Activated CD8-positive, alpha-beta T cell treated with anti-CD3 and anti-CD28 coated beads, Interleukin-2, amount 10 ng/mL, durations not matched to agents 7 days and 5 days (primary cell): Measurements from ENCODE around the gene FAF2. TPM values are rescaled to one million over a fixed set of nuclear protein-coding genes. Genes with fewer than 3 reads are reported as not detected.

Experiments used
- ATAC-seq: fragments of 150-1000 bp; cut with Tn5 transposase; one replicate; pipeline ENCODE4 v1.10.0; 2021; ENCODE audit warnings: moderate library complexity
- CTCF ChIA-PET: fragments of 350-600 bp; sonication (Branson Sonifier 250); formaldehyde crosslinking; loops from one replicate; lab custom pipeline; 2021; ENCODE audit warnings: antibody characterized with exemption; lab: Charles Lee
- POLR2A ChIA-PET: fragments of 350-600 bp; sonication (Branson Sonifier 250); formaldehyde crosslinking; loops from one replicate; lab custom pipeline; 2021; ENCODE audit warnings: antibody characterized with exemption; lab: Charles Lee
- DNase-seq: peaks from one replicate; pipeline ENCODE4 v3.0.0-alpha.2; 2020
- H3K27ac Mint-ChIP-seq: one replicate; pipeline ENCODE4 v1.8.0; 2021; ENCODE audit warnings: mild to moderate bottlenecking, mixed read lengths
- H3K27me3 Mint-ChIP-seq: one replicate; pipeline ENCODE4 v1.8.0; 2021; ENCODE audit warnings: low read depth, mixed read lengths
- H3K36me3 Mint-ChIP-seq: one replicate; pipeline ENCODE4 v1.8.0; 2021; ENCODE audit warnings: low read depth, mixed read lengths
- H3K4me1 Mint-ChIP-seq: one replicate; pipeline ENCODE4 v1.8.0; 2021; ENCODE audit warnings: low read depth, mixed read lengths
- H3K4me3 Mint-ChIP-seq: one replicate; pipeline ENCODE4 v1.8.0; 2021; ENCODE audit warnings: mild to moderate bottlenecking, mixed read lengths
- H3K9me3 Mint-ChIP-seq: one replicate; pipeline ENCODE4 v1.8.0; 2022; ENCODE audit warnings: mixed read lengths; ENCODE audit not compliant: insufficient read depth
- total RNA-seq, 2 experiments: library from RNA; stranded (reverse); gene quantifications; one replicate each; pipeline ENCODE4 v1.2.3, GENCODE V29; 2021

Gene FAF2
- total RNA-seq, 2 experiments from 2014 or later: 31.3 to 31.4 TPM

GRCh38 chr5:176527246-176528222, 79.3 kb downstream of the FAF2 start:
- no peak for ATAC-seq
- H3K27ac Mint-ChIP-seq: peak overlapping the region; percentile 55
- ChIA-PET CTCF (no interaction called here), POLR2A (interaction anchor here (1.2 kb wide), 1 partner anchor 9 kb away, joined by 4 read pairs; the partner anchor contains the start of gene RNF44)
- H3K36me3 Mint-ChIP-seq: peaks cover 49% of the 10 kb centered on the region
- peaks cover 39% of the 10 kb centered on the region for H3K4me1 Mint-ChIP-seq
- H3K4me3 Mint-ChIP-seq: no peak overlapping the region
- no peak for DNase-seq
- no peaks in the 10 kb centered on the region for H3K27me3 Mint-ChIP-seq
- H3K9me3 Mint-ChIP-seq: no peaks in the 10 kb centered on the region

GRCh38 chr5:176528301-176528700, 80.1 kb downstream of the FAF2 start:
- Mint-ChIP-seq H3K9me3 (no peaks in the 10 kb centered on the region), H3K4me3 (no peak overlapping the region), H3K4me1 (peaks cover 45% of the 10 kb centered on the region), H3K36me3 (peaks cover 51% of the 10 kb centered on the region), H3K27me3 (no peaks in the 10 kb centered on the region), H3K27ac (peak overlapping the region; percentile 55)
- ATAC-seq: no peak
- ChIA-PET CTCF (no interaction called here), POLR2A (interaction anchor here (1.2 to 3.9 kb wide), 2 partner anchors 9 to 14 kb away, joined by 4 to 34 read pairs; partner anchors contain the start of gene RNF44)
- no peak for DNase-seq

GRCh38 chr5:176528761-176529115, 80.6 kb downstream of the FAF2 start:
- no peaks in the 10 kb centered on the region for H3K27me3 Mint-ChIP-seq
- no peak for DNase-seq
- peaks cover 56% of the 10 kb centered on the region for H3K36me3 Mint-ChIP-seq
- H3K4me3 Mint-ChIP-seq: no peak overlapping the region
- ChIA-PET POLR2A (interaction anchor here (2.2 to 3.9 kb wide), 2 partner anchors 11 to 14 kb away, joined by 7 to 34 read pairs; no protein-coding TSS in a partner anchor), CTCF (interaction anchor here (0.8 to 2.5 kb wide), 3 partner anchors 10 to 81 kb away, joined by 3 to 10 read pairs (median 9); partner anchors contain the start of gene FAF2)
- H3K4me1 Mint-ChIP-seq: peaks cover 50% of the 10 kb centered on the region
- no peak for ATAC-seq
- H3K9me3 Mint-ChIP-seq: no peaks in the 10 kb centered on the region
- peak overlapping the region; percentile 55 for H3K27ac Mint-ChIP-seq

- Mint-ChIP-seq H3K4me1 (peaks cover 55% of the 10 kb centered on the region), H3K4me3 (peak overlapping the region; percentile 79), H3K27me3 (no peaks in the 10 kb centered on the region), H3K27ac (peak overlapping the region; percentile 85), H3K36me3 (peaks cover 61% of the 10 kb centered on the region), H3K9me3 (no peaks in the 10 kb centered on the region)
- ATAC-seq: no peak
- ChIA-PET CTCF (interaction anchor here (0.8 to 2.5 kb wide), 6 partner anchors 9 to 113 kb away, joined by 3 to 10 read pairs (median 4); partner anchors contain the start of genes CLTB and FAF2), POLR2A (interaction anchor here (0.8 to 3.9 kb wide), 7 partner anchors 9 to 140 kb away, joined by 3 to 34 read pairs (median 4); partner anchors contain the start of genes CLTB and FAF2)
- no peak for DNase-seq
These were observed 81.0 kb downstream of the FAF2 start for GRCh38 chr5:176529116-176529740.

GRCh38 chr5:176529741-176530141, 81.6 kb downstream of the FAF2 start:
- Mint-ChIP-seq H3K9me3 (no peaks in the 10 kb centered on the region), H3K4me3 (peak overlapping the region; percentile 79), H3K27me3 (no peaks in the 10 kb centered on the region), H3K27ac (peak overlapping the region; percentile 85), H3K36me3 (peaks cover 66% of the 10 kb centered on the region), H3K4me1 (peaks cover 60% of the 10 kb centered on the region)
- peak; percentile 85 for DNase-seq
- ChIA-PET POLR2A (interaction anchor here (0.8 to 3.9 kb wide), 7 partner anchors 8 to 140 kb away, joined by 3 to 34 read pairs (median 4); partner anchors contain the start of genes CLTB and FAF2), CTCF (interaction anchor here (0.8 to 8.5 kb wide), 7 partner anchors 9 to 113 kb away, joined by 3 to 65 read pairs (median 5); partner anchors contain the start of genes CLTB and FAF2)
- ATAC-seq: peak; percentile 58

GRCh38 chr5:176530393-176530982, 82.3 kb downstream of the FAF2 start:
- CTCF ChIA-PET: interaction anchor here (0.9 to 8.5 kb wide), 10 partner anchors 8 to 128 kb away, joined by 3 to 65 read pairs (median 4); partner anchors contain the start of genes CLTB and FAF2
- no peak for ATAC-seq
- peaks cover 69% of the 10 kb centered on the region for H3K36me3 Mint-ChIP-seq
- peaks cover 67% of the 10 kb centered on the region for H3K4me1 Mint-ChIP-seq
- no peak for DNase-seq
- H3K9me3 Mint-ChIP-seq: no peaks in the 10 kb centered on the region
- peak overlapping the region; percentile 96 for H3K27ac Mint-ChIP-seq
- no peaks in the 10 kb centered on the region for H3K27me3 Mint-ChIP-seq
- peak overlapping the region; percentile 89 for H3K4me3 Mint-ChIP-seq
- POLR2A ChIA-PET: interaction anchor here (0.8 to 3.9 kb wide), 7 partner anchors 7 to 141 kb away, joined by 3 to 34 read pairs (median 4); partner anchors contain the start of genes CLTB and FAF2

- H3K9me3 Mint-ChIP-seq: no peaks in the 10 kb centered on the region
- no peaks in the 10 kb centered on the region for H3K27me3 Mint-ChIP-seq
- H3K4me1 Mint-ChIP-seq: peaks cover 69% of the 10 kb centered on the region
- peak; percentile 13 for ATAC-seq
- H3K4me3 Mint-ChIP-seq: peak overlapping the region; percentile 89
- peak overlapping the region; percentile 96 for H3K27ac Mint-ChIP-seq
- peaks cover 73% of the 10 kb centered on the region for H3K36me3 Mint-ChIP-seq
- peak; percentile 50 for DNase-seq
- ChIA-PET POLR2A (interaction anchor here (2.4 to 3.9 kb wide), 2 partner anchors 12 to 83 kb away, joined by 9 to 34 read pairs; partner anchors contain the start of gene FAF2), CTCF (interaction anchor here (1.0 to 8.5 kb wide), 7 partner anchors 7 to 127 kb away, joined by 3 to 65 read pairs (median 4); partner anchors contain the start of gene FAF2)
These were observed 83.1 kb downstream of the FAF2 start for GRCh38 chr5:176530983-176531901.

GRCh38 chr5:176531902-176532493, 83.8 kb downstream of the FAF2 start:
- ATAC-seq (no peak), DNase-seq (no peak)
- CTCF ChIA-PET: interaction anchor here (1.0 to 8.5 kb wide), 5 partner anchors 9 to 127 kb away, joined by 3 to 65 read pairs (median 4); partner anchors contain the start of gene FAF2
- Mint-ChIP-seq H3K36me3 (peaks cover 69% of the 10 kb centered on the region), H3K27me3 (no peaks in the 10 kb centered on the region), H3K27ac (peak overlapping the region; percentile 96), H3K4me1 (peaks cover 69% of the 10 kb centered on the region), H3K4me3 (peak overlapping the region; percentile 89), H3K9me3 (no peaks in the 10 kb centered on the region)
- POLR2A ChIA-PET: interaction anchor here (0.7 to 3.9 kb wide), 4 partner anchors 11 to 901 kb away, joined by 3 to 34 read pairs (median 12); partner anchors contain the start of gene FAF2

GRCh38 chr5:176532795-176533194, 84.6 kb downstream of the FAF2 start:
- Mint-ChIP-seq H3K4me1 (peaks cover 61% of the 10 kb centered on the region), H3K27me3 (no peaks in the 10 kb centered on the region), H3K27ac (peak overlapping the region; percentile 99), H3K9me3 (no peaks in the 10 kb centered on the region), H3K4me3 (peak overlapping the region; percentile 95), H3K36me3 (peaks cover 63% of the 10 kb centered on the region)
- no peak for DNase-seq
- ATAC-seq: no peak
- POLR2A ChIA-PET: interaction anchor here (0.9 to 3.7 kb wide), 4 partner anchors 10 to 144 kb away, joined by 3 to 35 read pairs (median 10); partner anchors contain the start of gene FAF2
- CTCF ChIA-PET: interaction anchor here (1.2 to 8.5 kb wide), 4 partner anchors 10 to 102 kb away, joined by 4 to 65 read pairs (median 22); partner anchors contain the start of gene FAF2
